Measurements from ENCODE around the gene DARS1.

GRCh38 chr2:135926605-135927004, 58.8 kb downstream of the DARS1 start:
- no peak for TF ChIP-seq POLR2A (IDR thresholded peaks at IDR 0.05)
- no peak for TF ChIP-seq CTCF (IDR thresholded peaks at IDR 0.05 in 8 of 11, conservative IDR thresholded peaks at IDR 0.05 in 3 of 11)
